Endothelial cell (in vitro differentiated cells): ENCODE measurements around the gene NELFCD. TPM values are rescaled to one million over a fixed set of nuclear protein-coding genes. Genes with fewer than 3 reads are reported as not detected.
"Not testable (repeated sequence)": the region's sequence is repeated elsewhere in the genome, so short reads cannot be mapped to it uniquely, and the experiment has no call there.

Source experiments
- DNase-seq: peaks from one replicate; pipeline ENCODE4 v3.0.0; 2021; ENCODE audit warnings: low spot score
- H3K27ac Mint-ChIP-seq: one replicate; pipeline ENCODE4 v1.8.0; 2021; ENCODE audit warnings: mixed read lengths, inconsistent platforms; ENCODE audit not compliant: unreplicated experiment
- H3K27me3 Mint-ChIP-seq: one replicate; pipeline ENCODE4 v1.8.0; 2021; ENCODE audit warnings: mild to moderate bottlenecking, moderate library complexity, mixed read lengths, inconsistent platforms; ENCODE audit not compliant: unreplicated experiment
- H3K36me3 Mint-ChIP-seq: one replicate; pipeline ENCODE4 v1.8.0; 2021; ENCODE audit warnings: mild to moderate bottlenecking, low read depth, mixed read lengths, inconsistent platforms; ENCODE audit not compliant: unreplicated experiment
- H3K4me1 Mint-ChIP-seq: one replicate; pipeline ENCODE4 v1.8.0; 2021; ENCODE audit warnings: mild to moderate bottlenecking, mixed read lengths, inconsistent platforms; ENCODE audit not compliant: unreplicated experiment
- H3K4me3 Mint-ChIP-seq: one replicate; pipeline ENCODE4 v1.8.0; 2021; ENCODE audit warnings: mild to moderate bottlenecking, mixed read lengths, inconsistent platforms; ENCODE audit not compliant: unreplicated experiment
- H3K9me3 Mint-ChIP-seq: one replicate; pipeline ENCODE4 v1.8.0; 2021; ENCODE audit warnings: mixed read lengths, inconsistent platforms; ENCODE audit not compliant: unreplicated experiment
- total RNA-seq: library from RNA; stranded (reverse); fragmentation: NEBNext Ultra II Directional; extraction: Animal tissue kit (Norgen Biotek cat#: 25700); gene quantifications from one replicate; pipeline ENCODE4 v1.2.1, GENCODE V29; 2021; ENCODE audit not compliant: unreplicated experiment
- TF ChIP-seq, protein P1 (sequence below): fragments of 200-600 bp; sonication (generic); IDR thresholded peaks from one replicate; pipeline ENCODE4 v1.5.0; 2021; ENCODE audit warnings: antibody characterized with exemption; ENCODE audit not compliant: unreplicated experiment

The NELFCD gene
- total RNA-seq, 1 donor from 2014 or later = 68.7 TPM

GRCh38 chr20:58950603-58951002, 30.5 kb upstream of the NELFCD start:
- H3K27me3 Mint-ChIP-seq = no peaks in the 10 kb centered on the region
- peaks cover 3% of the 10 kb centered on the region for H3K4me1 Mint-ChIP-seq
- no peak overlapping the region for H3K27ac Mint-ChIP-seq
- DNase-seq = no peak
- no peak overlapping the region for H3K4me3 Mint-ChIP-seq
- no peaks in the 10 kb centered on the region for H3K36me3 Mint-ChIP-seq
- H3K9me3 Mint-ChIP-seq = no peaks in the 10 kb centered on the region
- TF ChIP-seq, protein P1, sequence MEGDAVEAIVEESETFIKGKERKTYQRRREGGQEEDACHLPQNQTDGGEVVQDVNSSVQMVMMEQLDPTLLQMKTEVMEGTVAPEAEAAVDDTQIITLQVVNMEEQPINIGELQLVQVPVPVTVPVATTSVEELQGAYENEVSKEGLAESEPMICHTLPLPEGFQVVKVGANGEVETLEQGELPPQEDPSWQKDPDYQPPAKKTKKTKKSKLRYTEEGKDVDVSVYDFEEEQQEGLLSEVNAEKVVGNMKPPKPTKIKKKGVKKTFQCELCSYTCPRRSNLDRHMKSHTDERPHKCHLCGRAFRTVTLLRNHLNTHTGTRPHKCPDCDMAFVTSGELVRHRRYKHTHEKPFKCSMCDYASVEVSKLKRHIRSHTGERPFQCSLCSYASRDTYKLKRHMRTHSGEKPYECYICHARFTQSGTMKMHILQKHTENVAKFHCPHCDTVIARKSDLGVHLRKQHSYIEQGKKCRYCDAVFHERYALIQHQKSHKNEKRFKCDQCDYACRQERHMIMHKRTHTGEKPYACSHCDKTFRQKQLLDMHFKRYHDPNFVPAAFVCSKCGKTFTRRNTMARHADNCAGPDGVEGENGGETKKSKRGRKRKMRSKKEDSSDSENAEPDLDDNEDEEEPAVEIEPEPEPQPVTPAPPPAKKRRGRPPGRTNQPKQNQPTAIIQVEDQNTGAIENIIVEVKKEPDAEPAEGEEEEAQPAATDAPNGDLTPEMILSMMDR = no peak

- no peak for DNase-seq
- TF ChIP-seq, protein P1 = no peak
- Mint-ChIP-seq H3K27me3 (no peaks in the 10 kb centered on the region), H3K4me3 (no peak overlapping the region), H3K4me1 (no peaks in the 10 kb centered on the region), H3K9me3 (no peaks in the 10 kb centered on the region), H3K27ac (no peak overlapping the region), H3K36me3 (no peaks in the 10 kb centered on the region)
Observed at GRCh38 chr20:58953050-58953449, 28.0 kb upstream of the NELFCD start.

- H3K27me3 Mint-ChIP-seq = no peaks in the 10 kb centered on the region
- peaks cover under 1% of the 10 kb centered on the region for H3K4me1 Mint-ChIP-seq
- no peak for DNase-seq
- no peaks in the 10 kb centered on the region for H3K36me3 Mint-ChIP-seq
- TF ChIP-seq, protein P1 = no peak
- no peak overlapping the region for H3K4me3 Mint-ChIP-seq
- H3K9me3 Mint-ChIP-seq = no peaks in the 10 kb centered on the region
- H3K27ac Mint-ChIP-seq = no peak overlapping the region
Observed at GRCh38 chr20:58956078-58956477, 25.0 kb upstream of the NELFCD start.

DNA sequence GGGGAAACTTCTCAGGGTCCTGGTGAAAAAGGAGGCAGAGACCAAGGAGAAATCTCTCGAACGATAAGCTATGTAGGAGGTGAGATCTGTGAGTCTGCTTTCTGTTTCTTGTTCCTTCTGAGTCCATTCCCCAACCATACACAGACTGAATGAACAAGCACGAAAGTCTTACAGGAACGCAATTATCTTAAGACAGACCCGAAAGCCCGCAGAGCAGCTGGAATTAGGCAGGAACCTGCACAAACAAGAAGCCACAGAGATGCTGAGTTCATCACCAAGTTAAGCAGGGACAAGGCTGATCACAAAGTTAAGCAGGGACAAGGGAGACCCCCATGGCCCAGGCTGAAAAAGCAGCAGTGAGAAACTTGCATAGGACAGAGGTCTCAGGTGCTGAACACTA, 21.4 kb upstream of the NELFCD start:
- no peak overlapping the region for H3K27ac Mint-ChIP-seq

DNA sequence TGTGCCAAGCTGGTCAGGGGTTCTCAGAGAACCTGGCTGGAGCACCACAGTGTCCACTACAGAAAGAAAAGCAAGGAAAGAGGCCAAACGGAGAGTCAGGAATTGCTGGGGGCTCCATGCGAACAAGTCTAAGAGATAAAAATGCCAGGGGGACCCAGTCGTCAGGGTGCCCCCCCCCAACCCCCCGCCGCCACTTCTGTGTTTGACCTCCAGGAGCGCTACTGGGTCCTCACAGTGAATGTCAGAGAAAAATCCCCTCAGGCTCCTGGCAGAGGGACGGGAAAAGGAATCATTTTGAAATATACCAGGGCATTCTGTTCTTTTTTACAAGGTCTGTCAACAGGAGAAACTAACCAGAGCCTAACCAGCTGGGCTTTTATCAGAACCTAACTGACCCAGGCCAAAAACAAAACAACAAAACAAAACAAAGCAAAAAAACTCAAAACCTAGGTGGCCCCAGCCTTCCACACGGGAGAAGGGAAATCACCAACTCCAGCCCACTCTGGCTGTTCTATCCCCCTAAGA, 17.9 kb upstream of the NELFCD start:
- Mint-ChIP-seq H3K4me1 (peaks cover 9% of the 10 kb centered on the region), H3K27me3 (peaks cover 2% of the 10 kb centered on the region), H3K36me3 (no peaks in the 10 kb centered on the region), H3K27ac (no peak overlapping the region), H3K9me3 (no peaks in the 10 kb centered on the region), H3K4me3 (no peak overlapping the region)
- DNase-seq = no peak
- TF ChIP-seq, protein P1 = peak; percentile 18

More for the DNA sequence above, 21.4 kb upstream of the NELFCD start:
- no peaks in the 10 kb centered on the region for H3K9me3 Mint-ChIP-seq
- DNase-seq = no peak
- H3K36me3 Mint-ChIP-seq = no peaks in the 10 kb centered on the region
- TF ChIP-seq, protein P1 = no peak
- peaks cover 2% of the 10 kb centered on the region for H3K27me3 Mint-ChIP-seq
- H3K4me1 Mint-ChIP-seq = peaks cover 9% of the 10 kb centered on the region
- no peak overlapping the region for H3K4me3 Mint-ChIP-seq

GRCh38 chr20:58963922-58964321, 17.1 kb upstream of the NELFCD start:
- H3K36me3 Mint-ChIP-seq, DNase-seq, H3K9me3 Mint-ChIP-seq, H3K4me3 Mint-ChIP-seq, H3K27me3 Mint-ChIP-seq, H3K4me1 Mint-ChIP-seq: not testable (repeated sequence)
- peak overlapping the region; percentile 5 for H3K27ac Mint-ChIP-seq
